IMR-90 (cell line): Measurements from ENCODE around the gene DOLPP1. TPM values are rescaled to one million over a fixed set of nuclear protein-coding genes. Genes with fewer than 3 reads are reported as not detected.

Source experiments
- ATAC-seq: fragments of 200-7000 bp; cut with Tn5 transposase; 2 replicates; pipeline ENCODE4 v1.9.1; 2020; ENCODE audit warnings: low read depth, mild to moderate bottlenecking, moderate library complexity
- BruUV-seq: library from RNA; stranded (reverse); fragments of 400-500 nt; replicated peaks from 2 replicates; lab custom pipeline; 2021; lab: Mats Ljungman, UMichigan
- CTCF ChIA-PET: fragments of 300-600 bp; formaldehyde crosslinking; extraction: SDS; loops from one replicate; lab custom pipeline; 2021; ENCODE audit warnings: antibody characterized with exemption; lab: Yijun Ruan, JAX
- POLR2A ChIA-PET: fragments of 300-600 bp; sonication (Branson Sonifier 250); formaldehyde crosslinking; loops from one replicate; lab custom pipeline; 2022; ENCODE audit warnings: antibody characterized with exemption; ENCODE audit not compliant: unreplicated experiment; lab: Charles Lee
- DNase-seq: peaks from one replicate; pipeline ENCODE4 v3.0.0; 2013
- H2AFZ ChIP-seq: replicated peaks from 2 replicates; pipeline ENCODE3; 2013; ENCODE audit warnings: low read length, mild to moderate bottlenecking; ENCODE audit not compliant: poor library complexity
- H2AK5ac ChIP-seq: 2 replicates; pipeline ENCODE4 v1.6.1; 2013; ENCODE audit warnings: low read depth, low read length, inconsistent platforms
- H2AK9ac ChIP-seq: replicated peaks from 2 replicates; pipeline ENCODE3; 2013; ENCODE audit warnings: mild to moderate bottlenecking, low read depth, low read length, moderate library complexity; ENCODE audit not compliant: poor library complexity
- H2BK120ac ChIP-seq: 2 replicates; pipeline ENCODE4 v1.6.1; 2013; ENCODE audit warnings: low read depth, low read length, inconsistent platforms
- H2BK15ac ChIP-seq: 3 replicates; pipeline ENCODE4 v1.6.1; 2013; ENCODE audit warnings: low read depth, low read length, inconsistent platforms
- H2BK20ac ChIP-seq: 2 replicates; pipeline ENCODE4 v1.6.1; 2013; ENCODE audit warnings: low read depth, mild to moderate bottlenecking, inconsistent platforms, low read length, moderate library complexity
- H2BK5ac ChIP-seq: 2 replicates; pipeline ENCODE4 v1.6.1; 2013; ENCODE audit warnings: mild to moderate bottlenecking, low read depth, low read length, inconsistent platforms; ENCODE audit not compliant: poor library complexity, severe bottlenecking
- H3K14ac ChIP-seq: replicated peaks from 2 replicates; pipeline ENCODE4 v1.6.1; 2013; ENCODE audit warnings: low read depth, low read length, inconsistent platforms
- H3K18ac ChIP-seq: 2 replicates; pipeline ENCODE4 v1.6.1; 2013; ENCODE audit warnings: low read depth, low read length, control low read depth
- H3K23ac ChIP-seq: 2 replicates; pipeline ENCODE4 v1.6.1; 2013; ENCODE audit warnings: low read depth, low read length, inconsistent platforms
- H3K27ac ChIP-seq: 2 replicates; pipeline ENCODE4 v1.5.1; 2013; ENCODE audit warnings: mild to moderate bottlenecking, control low read depth, low read length; ENCODE audit not compliant: insufficient read depth
- H3K27me3 ChIP-seq: 2 replicates; pipeline ENCODE4 v1.6.1; 2013; ENCODE audit warnings: low read length; ENCODE audit not compliant: control insufficient read depth, insufficient read depth
- H3K36me3 ChIP-seq: 2 replicates; pipeline ENCODE4 v1.6.1; 2013; ENCODE audit warnings: low read length, mixed read lengths; ENCODE audit not compliant: control insufficient read depth, insufficient read depth
- H3K4ac ChIP-seq: 2 replicates; pipeline ENCODE4 v1.6.1; 2013; ENCODE audit warnings: low read depth, low read length, inconsistent platforms
- H3K4me1 ChIP-seq: 2 replicates; pipeline ENCODE4 v1.6.1; 2013; ENCODE audit warnings: low read length, mixed read lengths; ENCODE audit not compliant: control insufficient read depth, insufficient read depth
- H3K4me2 ChIP-seq: 2 replicates; pipeline ENCODE4 v1.6.1; 2013; ENCODE audit warnings: low read depth, mild to moderate bottlenecking, control low read depth, low read length, moderate library complexity
- H3K4me3 ChIP-seq: 2 replicates; pipeline ENCODE4 v1.5.1; 2013; ENCODE audit warnings: low read depth, mild to moderate bottlenecking, control low read depth, low read length, moderate library complexity; ENCODE audit not compliant: insufficient read depth
- H3K56ac ChIP-seq: 2 replicates; pipeline ENCODE4 v1.6.1; 2013; ENCODE audit warnings: low read length, inconsistent platforms; ENCODE audit not compliant: insufficient read depth; ENCODE audit errors: extremely low read depth
- H3K79me1 ChIP-seq, 2 experiments: 2 replicates each; pipeline ENCODE4 v1.6.1; 2013; ENCODE audit warnings: low read length in 2 of 2, inconsistent platforms in 1 of 2, low read depth in 1 of 2
- H3K9ac ChIP-seq: 2 replicates; pipeline ENCODE4 v1.6.1; 2013; ENCODE audit warnings: low read depth, low read length, control low read depth
- H3K9me1 ChIP-seq: 2 replicates; pipeline ENCODE4 v1.6.1; 2013; ENCODE audit warnings: low read length, inconsistent platforms; ENCODE audit not compliant: insufficient read depth
- H3K9me3 ChIP-seq: 2 replicates; pipeline ENCODE4 v1.6.1; 2013; ENCODE audit warnings: low read length; ENCODE audit not compliant: control insufficient read depth, insufficient read depth
- H4K20me1 ChIP-seq: 2 replicates; pipeline ENCODE4 v1.6.1; 2013; ENCODE audit warnings: low read length, inconsistent platforms; ENCODE audit not compliant: insufficient read depth
- H4K5ac ChIP-seq: 2 replicates; pipeline ENCODE4 v1.6.1; 2013; ENCODE audit warnings: mild to moderate bottlenecking, low read depth, low read length, control low read depth
- H4K8ac ChIP-seq, 2 experiments: 2 replicates each; pipeline ENCODE4 v1.6.1; 2013; ENCODE audit warnings: low read depth in 2 of 2, low read length in 2 of 2, control low read depth in 1 of 2, inconsistent platforms in 1 of 2
- H4K91ac ChIP-seq: 2 replicates; pipeline ENCODE4 v1.6.1; 2013; ENCODE audit warnings: low read depth, low read length, inconsistent platforms; ENCODE audit not compliant: insufficient read depth
- BHLHE40 ChIP-seq: fragments of 150-350 bp; IDR thresholded peaks from 2 replicates; pipeline ENCODE4 v1.6.1; 2016; ENCODE audit warnings: mild to moderate bottlenecking, low read depth, low read length
- CEBPB ChIP-seq: IDR thresholded peaks from 2 replicates; pipeline ENCODE4 v1.6.1; 2012; ENCODE audit warnings: low read depth, low read length, improper control_type of control experiment
- CHD1 ChIP-seq: IDR thresholded peaks from 2 replicates; pipeline ENCODE4 v1.6.1; 2012; ENCODE audit warnings: low read depth, low read length, improper control_type of control experiment
- FOS ChIP-seq: fragments of 150-350 bp; IDR thresholded peaks from 2 replicates; pipeline ENCODE4 v1.6.1; 2016; ENCODE audit warnings: low read depth, low read length
- MAZ ChIP-seq: IDR thresholded peaks from 2 replicates; pipeline ENCODE4 v1.6.1; 2012; ENCODE audit warnings: low read depth, mild to moderate bottlenecking, low read length, improper control_type of control experiment, moderate library complexity, borderline replicate concordance
- NFE2L2 ChIP-seq: fragments of 150-350 bp; IDR thresholded peaks from 2 replicates; pipeline ENCODE4 v1.6.1; 2016; ENCODE audit warnings: low read depth, mild to moderate bottlenecking, low read length
- RFX5 ChIP-seq: IDR thresholded peaks from 2 replicates; pipeline ENCODE4 v1.8.0; 2012; ENCODE audit warnings: low read depth, mild to moderate bottlenecking, low read length, moderate library complexity
- SMC3 ChIP-seq: fragments of 150-350 bp; IDR thresholded peaks from 2 replicates; pipeline ENCODE4 v1.6.1; 2016; ENCODE audit warnings: low read depth, mild to moderate bottlenecking, antibody characterized with exemption, low read length, moderate library complexity
- WGBS, 2 experiments: methylation state at CpG; one replicate each; pipeline versions ENCODE4 v1.1.5 to v1.1.7; 2013; ENCODE audit warnings: missing lambda C conversion rate in 2 of 2; ENCODE audit not compliant: insufficient read length in 1 of 2; ENCODE audit errors: extremely low coverage in 2 of 2; 5-methylcytosine and 5-hydroxymethylcytosine counted together
- dilution Hi-C: fragments of 300-500 bp; cut with HindIII; formaldehyde crosslinking; loops from one replicate; pipeline ENCODE4 v1.14.3; 2018; ENCODE audit warnings: low sequenced_read_pairs; ENCODE audit not compliant: unreplicated experiment
- in situ Hi-C: fragments of 300-500 bp; cut with MboI; formaldehyde crosslinking; loops from 3 replicates; pipeline ENCODE4 v1.14.3; 2019; ENCODE audit warnings: low sequenced_read_pairs, inconsistent platforms, mixed read lengths
- intact Hi-C: fragments of 100-400 bp; cut with micrococcal nuclease; formaldehyde crosslinking; loops from 2 replicates; pipeline ENCODE4 v1.10.0; 2022
- polyA plus RNA-seq, 3 experiments: library from polyadenylated mRNA; depleted of rRNA; stranded (reverse); fragments of >200 nt; gene quantifications; 2 replicates each; pipeline ENCODE4 v1.2.3, GENCODE V29; 2012; ENCODE audit warnings: low replicate concordance in 1 of 3
- total RNA-seq: library from RNA; depleted of rRNA; stranded (reverse); fragments of >200 nt; gene quantifications from 2 replicates; pipeline ENCODE4 v1.2.3, GENCODE V29; 2012
- TF ChIP-seq, protein P1 (sequence below): conservative IDR thresholded peaks from 2 replicates; pipeline ENCODE4 v1.5.1; 2012; ENCODE audit warnings: mild to moderate bottlenecking, low read depth, low read length, improper control_type of control experiment
- TF ChIP-seq, protein P2 (sequence below): fragments of 150-350 bp; IDR thresholded peaks from 2 replicates; pipeline ENCODE4 v1.6.1; 2016; ENCODE audit warnings: low read depth, mild to moderate bottlenecking, low read length, moderate library complexity, borderline replicate concordance

The DOLPP1 gene
- total and polyA plus RNA-seq, 2 of the 4 experiments (the other 2 are of a cell fraction): 7.0 to 16.5 TPM

DNA sequence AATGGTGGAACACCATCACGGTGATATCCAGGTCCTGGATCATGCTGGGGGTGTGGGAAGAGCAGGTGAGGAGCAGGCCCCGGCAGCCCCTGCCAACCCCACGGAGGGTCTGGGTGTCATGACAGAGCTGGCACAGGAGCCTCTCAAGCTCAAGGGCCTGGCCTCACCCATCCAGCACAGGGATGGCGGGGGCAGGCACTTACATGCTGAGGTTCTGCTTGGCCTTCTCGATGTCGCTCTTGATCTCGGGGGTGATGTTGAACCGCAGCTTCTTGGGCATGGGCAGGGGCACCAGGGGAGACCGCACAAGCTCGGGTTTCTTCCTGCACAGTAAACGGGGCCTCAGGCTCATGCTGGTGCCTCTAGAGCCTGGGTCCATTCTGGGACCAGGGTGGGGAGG is 17.4 kb downstream of the DOLPP1 start:
- Histone ChIP-seq H3K18ac (no peak overlapping the region), H2BK20ac (no peak overlapping the region), H3K27ac (no peak overlapping the region), H3K36me3 (peaks cover 38% of the 10 kb centered on the region), H4K5ac (no peak overlapping the region), H3K27me3 (no peaks in the 10 kb centered on the region), H2AFZ (no peak overlapping the region), H3K4me1 (no peaks in the 10 kb centered on the region), H2BK5ac (no peak overlapping the region), H3K4me3 (no peak overlapping the region), H3K4me2 (no peak overlapping the region), H3K79me1 (no peaks in the 10 kb centered on the region), H3K9me3 (no peaks in the 10 kb centered on the region), H3K56ac (no peak overlapping the region), H3K9ac (no peak overlapping the region), H3K23ac (no peak overlapping the region), H2BK120ac (no peak overlapping the region), H2AK5ac (no peak overlapping the region), H3K14ac (no peak overlapping the region), H3K4ac (no peak overlapping the region), H2AK9ac (no peak overlapping the region), H4K20me1 (no peaks in the 10 kb centered on the region), H3K9me1 (no peaks in the 10 kb centered on the region), H2BK15ac (no peak overlapping the region), H4K91ac (no peak overlapping the region), H4K8ac (no peak overlapping the region)
- dilution Hi-C loops (no loop called here), in situ Hi-C loops (no loop called here), intact Hi-C loops (no loop called here)
- BruUV-seq: no TSS peak
- DNase-seq: no peak
- no peak for ATAC-seq
- ChIA-PET CTCF (no interaction called here), POLR2A (no interaction called here)
- TF ChIP-seq FOS: no peak
- TF ChIP-seq BHLHE40: no peak
- no peak for TF ChIP-seq NFE2L2
- no peak for TF ChIP-seq MAZ
- TF ChIP-seq, protein P1, sequence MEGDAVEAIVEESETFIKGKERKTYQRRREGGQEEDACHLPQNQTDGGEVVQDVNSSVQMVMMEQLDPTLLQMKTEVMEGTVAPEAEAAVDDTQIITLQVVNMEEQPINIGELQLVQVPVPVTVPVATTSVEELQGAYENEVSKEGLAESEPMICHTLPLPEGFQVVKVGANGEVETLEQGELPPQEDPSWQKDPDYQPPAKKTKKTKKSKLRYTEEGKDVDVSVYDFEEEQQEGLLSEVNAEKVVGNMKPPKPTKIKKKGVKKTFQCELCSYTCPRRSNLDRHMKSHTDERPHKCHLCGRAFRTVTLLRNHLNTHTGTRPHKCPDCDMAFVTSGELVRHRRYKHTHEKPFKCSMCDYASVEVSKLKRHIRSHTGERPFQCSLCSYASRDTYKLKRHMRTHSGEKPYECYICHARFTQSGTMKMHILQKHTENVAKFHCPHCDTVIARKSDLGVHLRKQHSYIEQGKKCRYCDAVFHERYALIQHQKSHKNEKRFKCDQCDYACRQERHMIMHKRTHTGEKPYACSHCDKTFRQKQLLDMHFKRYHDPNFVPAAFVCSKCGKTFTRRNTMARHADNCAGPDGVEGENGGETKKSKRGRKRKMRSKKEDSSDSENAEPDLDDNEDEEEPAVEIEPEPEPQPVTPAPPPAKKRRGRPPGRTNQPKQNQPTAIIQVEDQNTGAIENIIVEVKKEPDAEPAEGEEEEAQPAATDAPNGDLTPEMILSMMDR: no peak
- no peak for TF ChIP-seq CHD1
- TF ChIP-seq, protein P2, sequence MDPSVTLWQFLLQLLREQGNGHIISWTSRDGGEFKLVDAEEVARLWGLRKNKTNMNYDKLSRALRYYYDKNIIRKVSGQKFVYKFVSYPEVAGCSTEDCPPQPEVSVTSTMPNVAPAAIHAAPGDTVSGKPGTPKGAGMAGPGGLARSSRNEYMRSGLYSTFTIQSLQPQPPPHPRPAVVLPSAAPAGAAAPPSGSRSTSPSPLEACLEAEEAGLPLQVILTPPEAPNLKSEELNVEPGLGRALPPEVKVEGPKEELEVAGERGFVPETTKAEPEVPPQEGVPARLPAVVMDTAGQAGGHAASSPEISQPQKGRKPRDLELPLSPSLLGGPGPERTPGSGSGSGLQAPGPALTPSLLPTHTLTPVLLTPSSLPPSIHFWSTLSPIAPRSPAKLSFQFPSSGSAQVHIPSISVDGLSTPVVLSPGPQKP: no peak
- no peak for TF ChIP-seq SMC3
- no peak for TF ChIP-seq CEBPB
- TF ChIP-seq RFX5: no peak
- 100% methylated on average over 4 of the region's 11 CpGs; no CpG with 5 or more reads in 1 of the 2 experiments for WGBS, 2 experiments
